M059J (cell line): Measurements from ENCODE around the gene TUSC7. TPM values are rescaled to one million over a fixed set of nuclear protein-coding genes. Genes with fewer than 3 reads are reported as not detected.

Experiments
- DNase-seq: peaks from one replicate; pipeline ENCODE4 v3.0.0-alpha.2; 2012; ENCODE audit warnings: low read depth
- total RNA-seq: library from RNA; depleted of rRNA; stranded (reverse); fragments of >200 nt; shearing (Covaris generic); gene quantifications from 2 replicates; pipeline ENCODE4 v1.2.3, GENCODE V29; 2014; rRNA removed

Gene TUSC7
- not detected in 2 replicates for total RNA-seq

- no peak for DNase-seq
These were observed at the start of gene TUSC7 for GRCh38 chr3:116709479-116709878. Gene TUSC7 (plus strand): TSS chr3:116709779.

- DNase-seq = no peak
These were observed 48.4 kb upstream of the TUSC7 start for GRCh38 chr3:116661196-116661595.

GRCh38 chr3:116663161-116664110 is 46.1 kb upstream of the TUSC7 start:
- DNase-seq = no peak

GRCh38 chr3:116667324-116667723 is 42.3 kb upstream of the TUSC7 start:
- DNase-seq = no peak

- DNase-seq = no peak
These were observed 41.8 kb upstream of the TUSC7 start for GRCh38 chr3:116667791-116668190.

- DNase-seq = no peak
These were observed 40.0 kb upstream of the TUSC7 start for GRCh38 chr3:116669576-116669975.

- no peak for DNase-seq
These were observed 38.4 kb upstream of the TUSC7 start for GRCh38 chr3:116671151-116671550.

GRCh38 chr3:116678853-116679252 is 30.7 kb upstream of the TUSC7 start:
- no peak for DNase-seq

GRCh38 chr3:116691041-116691440 is 18.5 kb upstream of the TUSC7 start:
- DNase-seq = no peak

- no peak for DNase-seq
These were observed 8.5 kb upstream of the TUSC7 start for GRCh38 chr3:116701070-116701469.

GRCh38 chr3:116702334-116702733 is 7.2 kb upstream of the TUSC7 start:
- DNase-seq = no peak

- no peak for DNase-seq
These were observed 2.0 kb upstream of the TUSC7 start for GRCh38 chr3:116707531-116707930.

GRCh38 chr3:116716490-116716889 is 6.9 kb downstream of the TUSC7 start:
- no peak for DNase-seq

GRCh38 chr3:116717566-116717965 is 8.0 kb downstream of the TUSC7 start:
- no peak for DNase-seq

GRCh38 chr3:116728454-116728853 is 18.9 kb downstream of the TUSC7 start:
- DNase-seq = no peak

- no peak for DNase-seq
These were observed 24.7 kb downstream of the TUSC7 start for GRCh38 chr3:116734243-116734642.

- DNase-seq = no peak
These were observed 30.1 kb downstream of the TUSC7 start for GRCh38 chr3:116739678-116740077.

GRCh38 chr3:116740293-116740692 is 30.7 kb downstream of the TUSC7 start:
- no peak for DNase-seq

GRCh38 chr3:116741467-116741866 is 31.9 kb downstream of the TUSC7 start:
- no peak for DNase-seq

- no peak for DNase-seq
These were observed 33.5 kb downstream of the TUSC7 start for GRCh38 chr3:116743062-116743461.

GRCh38 chr3:116749388-116749787 is 39.8 kb downstream of the TUSC7 start:
- DNase-seq = no peak

- no peak for DNase-seq
These were observed 47.7 kb downstream of the TUSC7 start for GRCh38 chr3:116757315-116757714.

GRCh38 chr3:116759316-116759715 is 49.7 kb downstream of the TUSC7 start:
- DNase-seq = no peak
